AG10803 (cell line): Measurements from ENCODE around the gene CMPK1.

ENCODE experiments used
- DNase-seq: peaks from one replicate; pipeline ENCODE4 v3.0.0; 2010; ENCODE audit warnings: low read depth
- H3K4me3 ChIP-seq: 2 replicates; pipeline ENCODE4 v1.5.1; 2011; ENCODE audit warnings: mild to moderate bottlenecking, low read length, control low read depth
- CTCF ChIP-seq: conservative IDR thresholded peaks from 2 replicates; pipeline ENCODE4 v1.5.1; 2011; ENCODE audit warnings: mild to moderate bottlenecking, low read length, control low read depth, inconsistent platforms

The CMPK1 gene

GRCh38 chr1:47386268-47386667 lies 52.7 kb downstream of the CMPK1 start:
- H3K4me3 ChIP-seq, result no peak overlapping the region
- TF ChIP-seq CTCF, result no peak
- no peak for DNase-seq

GRCh38 chr1:47388030-47388890 lies 54.7 kb downstream of the CMPK1 start:
- peak; percentile 40 for DNase-seq
- H3K4me3 ChIP-seq, result no peak overlapping the region
- TF ChIP-seq CTCF, result no peak

- TF ChIP-seq CTCF, result peak; percentile 85
- H3K4me3 ChIP-seq, result no peak overlapping the region
- peak; percentile 60 for DNase-seq
These were observed 55.3 kb downstream of the CMPK1 start for GRCh38 chr1:47388891-47389238.

GRCh38 chr1:47389731-47390130 lies 56.1 kb downstream of the CMPK1 start:
- no peak for DNase-seq
- TF ChIP-seq CTCF, result no peak
- H3K4me3 ChIP-seq, result no peak overlapping the region

GRCh38 chr1:47390843-47391242 lies 57.3 kb downstream of the CMPK1 start:
- DNase-seq, result no peak
- H3K4me3 ChIP-seq, result no peak overlapping the region
- TF ChIP-seq CTCF, result no peak

- no peak for DNase-seq
- H3K4me3 ChIP-seq, result no peak overlapping the region
- no peak for TF ChIP-seq CTCF
These were observed 59.6 kb downstream of the CMPK1 start for GRCh38 chr1:47393141-47393540.

- TF ChIP-seq CTCF, result no peak
- DNase-seq, result no peak
- H3K4me3 ChIP-seq, result no peak overlapping the region
These were observed 61.8 kb downstream of the CMPK1 start for GRCh38 chr1:47395433-47395832.
